Stimulated activated CD8-positive, alpha-beta memory T cell treated with anti-CD3 and anti-CD28 coated beads, Interleukin-12 subunit alpha, Interleukin-12 subunit beta, amount 100 ng/mL, for 1 hour (primary cell): ENCODE results near the gene RNU1-4.
"Not testable (repeated sequence)": the region's sequence is repeated elsewhere in the genome, so short reads cannot be mapped to it uniquely, and the experiment has no call there.

Source experiments
- DNase-seq: peaks from one replicate; pipeline ENCODE4 v3.0.0-alpha.2; 2020; ENCODE audit warnings: low read depth

Gene RNU1-4

GRCh38 chr1:16740047-16740964 lies at the start of gene RNU1-4:
TSS of gene RNU1-4 (plus strand) at chr1:16740516.
- DNase-seq: not testable (repeated sequence)

- not testable (repeated sequence) for DNase-seq
Measured at GRCh38 chr1:16690971-16691682, 49.2 kb upstream of the RNU1-4 start.

GRCh38 chr1:16692283-16692682 lies 48.0 kb upstream of the RNU1-4 start:
- DNase-seq: not testable (repeated sequence)

- DNase-seq: not testable (repeated sequence)
Measured at GRCh38 chr1:16692717-16693448, 47.4 kb upstream of the RNU1-4 start.

GRCh38 chr1:16693449-16694307 lies 46.6 kb upstream of the RNU1-4 start:
- DNase-seq: not testable (repeated sequence)

GRCh38 chr1:16694308-16694702 lies 46.0 kb upstream of the RNU1-4 start:
- DNase-seq: not testable (repeated sequence)

- DNase-seq: not testable (repeated sequence)
Measured at GRCh38 chr1:16696507-16697150, 43.7 kb upstream of the RNU1-4 start.

GRCh38 chr1:16697152-16697551 lies 43.2 kb upstream of the RNU1-4 start:
- not testable (repeated sequence) for DNase-seq

- DNase-seq: not testable (repeated sequence)
Measured at GRCh38 chr1:16699440-16699839, 40.9 kb upstream of the RNU1-4 start.

- DNase-seq: not testable (repeated sequence)
Measured at GRCh38 chr1:16700138-16700895, 40.0 kb upstream of the RNU1-4 start.

- not testable (repeated sequence) for DNase-seq
Measured at GRCh38 chr1:16701189-16701588, 39.1 kb upstream of the RNU1-4 start.

GRCh38 chr1:16702280-16702679 lies 38.0 kb upstream of the RNU1-4 start:
- not testable (repeated sequence) for DNase-seq

GRCh38 chr1:16703141-16703540 lies 37.2 kb upstream of the RNU1-4 start:
- not testable (repeated sequence) for DNase-seq

- DNase-seq: not testable (repeated sequence)
Measured at GRCh38 chr1:16703602-16704001, 36.7 kb upstream of the RNU1-4 start.

- DNase-seq: not testable (repeated sequence)
Measured at GRCh38 chr1:16704076-16704475, 36.2 kb upstream of the RNU1-4 start.

- not testable (repeated sequence) for DNase-seq
Measured at GRCh38 chr1:16704502-16705100, 35.7 kb upstream of the RNU1-4 start.

GRCh38 chr1:16706302-16706701 lies 34.0 kb upstream of the RNU1-4 start:
- not testable (repeated sequence) for DNase-seq

GRCh38 chr1:16707130-16708093 lies 32.9 kb upstream of the RNU1-4 start:
- not testable (repeated sequence) for DNase-seq
